HG02885 (cell line): ENCODE results near the gene XYLT1.
"Not testable (repeated sequence)": the region's sequence is repeated elsewhere in the genome, so short reads cannot be mapped to it uniquely, and the experiment has no call there.

Experiments
- ATAC-seq: cut with Tn5 transposase; IDR thresholded peaks from one replicate; pipeline ENCODE4 v1.9.1; 2021; ENCODE audit warnings: mild to moderate bottlenecking; ENCODE audit not compliant: unreplicated experiment, poor library complexity

XYLT1 gene

GRCh38 chr16:17321824-17322223 lies 148.9 kb downstream of the XYLT1 start:
- ATAC-seq = no peak

- no peak for ATAC-seq
Observed at GRCh38 chr16:17320009-17320408, 150.8 kb downstream of the XYLT1 start.

GRCh38 chr16:17318238-17318637 lies 152.5 kb downstream of the XYLT1 start:
- no peak for ATAC-seq

GRCh38 chr16:17316005-17316404 lies 154.8 kb downstream of the XYLT1 start:
- ATAC-seq = no peak

GRCh38 chr16:17313793-17314547 lies 156.8 kb downstream of the XYLT1 start:
- ATAC-seq = no peak

GRCh38 chr16:17313085-17313611 lies 157.6 kb downstream of the XYLT1 start:
- ATAC-seq = no peak

- no peak for ATAC-seq
Observed at GRCh38 chr16:17312094-17312710, 158.6 kb downstream of the XYLT1 start.

- ATAC-seq = no peak
Observed at GRCh38 chr16:17311333-17312093, 159.2 kb downstream of the XYLT1 start.

GRCh38 chr16:17309510-17309909 lies 161.2 kb downstream of the XYLT1 start:
- ATAC-seq = no peak

GRCh38 chr16:17308186-17308585 lies 162.6 kb downstream of the XYLT1 start:
- no peak for ATAC-seq

- no peak for ATAC-seq
Observed at GRCh38 chr16:17307504-17307903, 163.3 kb downstream of the XYLT1 start.

- no peak for ATAC-seq
Observed at GRCh38 chr16:17306745-17307144, 164.0 kb downstream of the XYLT1 start.

GRCh38 chr16:17306211-17306610 lies 164.5 kb downstream of the XYLT1 start:
- ATAC-seq = not testable (repeated sequence)

GRCh38 chr16:17305694-17306093 lies 165.1 kb downstream of the XYLT1 start:
- ATAC-seq = no peak

GRCh38 chr16:17304491-17305119 lies 166.2 kb downstream of the XYLT1 start:
- no peak for ATAC-seq

- ATAC-seq = no peak
Observed at GRCh38 chr16:17304106-17304490, 166.7 kb downstream of the XYLT1 start.

GRCh38 chr16:17303101-17303500 lies 167.7 kb downstream of the XYLT1 start:
- ATAC-seq = no peak

- no peak for ATAC-seq
Observed at GRCh38 chr16:17302620-17303019, 168.1 kb downstream of the XYLT1 start.

GRCh38 chr16:17302214-17302613 lies 168.5 kb downstream of the XYLT1 start:
- peak; percentile 5 for ATAC-seq

- ATAC-seq = peak; percentile 82
Observed at GRCh38 chr16:17301593-17302135, 169.1 kb downstream of the XYLT1 start.
